IPS-15b (cell line): ENCODE results near the gene ASIC1.

Source experiments
- H3K27me3 ChIP-seq: one replicate; pipeline ENCODE4 v1.6.1; 2013; ENCODE audit warnings: low read length; ENCODE audit not compliant: control insufficient read depth, insufficient read depth
- H3K36me3 ChIP-seq: one replicate; pipeline ENCODE4 v1.6.1; 2013; ENCODE audit warnings: low read length; ENCODE audit not compliant: control insufficient read depth, insufficient read depth
- H3K4me1 ChIP-seq: one replicate; pipeline ENCODE4 v1.6.1; 2013; ENCODE audit warnings: mild to moderate bottlenecking, low read length; ENCODE audit not compliant: control insufficient read depth, insufficient read depth
- H3K4me3 ChIP-seq: one replicate; pipeline ENCODE4 v1.5.1; 2013; ENCODE audit warnings: low read depth, low read length
- H3K9ac ChIP-seq: one replicate; pipeline ENCODE4 v1.6.1; 2013; ENCODE audit warnings: low read depth, mild to moderate bottlenecking, low read length
- H3K9me3 ChIP-seq: one replicate; pipeline ENCODE4 v1.6.1; 2013; ENCODE audit warnings: mild to moderate bottlenecking, low read length; ENCODE audit not compliant: control insufficient read depth, insufficient read depth

Gene ASIC1

GRCh38 chr12:50119387-50119786, 62.0 kb downstream of the ASIC1 start:
- H3K9me3 ChIP-seq = no peaks in the 10 kb centered on the region
- H3K9ac ChIP-seq = no peak overlapping the region
- no peaks in the 10 kb centered on the region for H3K27me3 ChIP-seq
- no peak overlapping the region for H3K4me3 ChIP-seq
- H3K4me1 ChIP-seq = no peaks in the 10 kb centered on the region
- H3K36me3 ChIP-seq = peaks cover 6% of the 10 kb centered on the region

GRCh38 chr12:50120521-50120920, 63.1 kb downstream of the ASIC1 start:
- peaks cover 5% of the 10 kb centered on the region for H3K36me3 ChIP-seq

GRCh38 chr12:50120953-50121352, 63.6 kb downstream of the ASIC1 start:
- no peak overlapping the region for H3K9ac ChIP-seq
- no peak overlapping the region for H3K4me3 ChIP-seq
- no peaks in the 10 kb centered on the region for H3K9me3 ChIP-seq
- no peaks in the 10 kb centered on the region for H3K4me1 ChIP-seq
- peaks cover 2% of the 10 kb centered on the region for H3K36me3 ChIP-seq
- no peaks in the 10 kb centered on the region for H3K27me3 ChIP-seq

More at GRCh38 chr12:50120521-50120920, 63.1 kb downstream of the ASIC1 start:
- Histone ChIP-seq H3K27me3 (no peaks in the 10 kb centered on the region), H3K9me3 (no peaks in the 10 kb centered on the region), H3K4me3 (no peak overlapping the region), H3K9ac (no peak overlapping the region), H3K4me1 (no peaks in the 10 kb centered on the region)

GRCh38 chr12:50121641-50122040, 64.2 kb downstream of the ASIC1 start:
- Histone ChIP-seq H3K9me3 (no peaks in the 10 kb centered on the region), H3K4me3 (no peak overlapping the region), H3K4me1 (no peaks in the 10 kb centered on the region), H3K36me3 (peaks cover 2% of the 10 kb centered on the region), H3K27me3 (no peaks in the 10 kb centered on the region), H3K9ac (no peak overlapping the region)

GRCh38 chr12:50123203-50123602, 65.8 kb downstream of the ASIC1 start:
- H3K4me1 ChIP-seq = no peaks in the 10 kb centered on the region
- H3K4me3 ChIP-seq = no peak overlapping the region
- H3K36me3 ChIP-seq = peaks cover 4% of the 10 kb centered on the region
- H3K9me3 ChIP-seq = no peaks in the 10 kb centered on the region
- no peaks in the 10 kb centered on the region for H3K27me3 ChIP-seq
- H3K9ac ChIP-seq = no peak overlapping the region

GRCh38 chr12:50127546-50127945, 70.2 kb downstream of the ASIC1 start:
- H3K4me3 ChIP-seq = no peak overlapping the region
- no peaks in the 10 kb centered on the region for H3K27me3 ChIP-seq
- no peak overlapping the region for H3K9ac ChIP-seq
- peaks cover 5% of the 10 kb centered on the region for H3K36me3 ChIP-seq
- H3K4me1 ChIP-seq = no peaks in the 10 kb centered on the region
- no peaks in the 10 kb centered on the region for H3K9me3 ChIP-seq

GRCh38 chr12:50129290-50129689, 71.9 kb downstream of the ASIC1 start:
- H3K4me3 ChIP-seq = no peak overlapping the region
- H3K36me3 ChIP-seq = peaks cover 6% of the 10 kb centered on the region
- no peak overlapping the region for H3K9ac ChIP-seq
- H3K9me3 ChIP-seq = no peaks in the 10 kb centered on the region
- no peaks in the 10 kb centered on the region for H3K27me3 ChIP-seq
- H3K4me1 ChIP-seq = no peaks in the 10 kb centered on the region

- Histone ChIP-seq H3K9me3 (no peaks in the 10 kb centered on the region), H3K27me3 (no peaks in the 10 kb centered on the region), H3K4me1 (no peaks in the 10 kb centered on the region), H3K4me3 (no peak overlapping the region), H3K9ac (no peak overlapping the region), H3K36me3 (peaks cover 30% of the 10 kb centered on the region)
Measured at GRCh38 chr12:50132505-50133135, 75.2 kb downstream of the ASIC1 start.
